NOMO-1 (cell line): ENCODE data around the gene PAQR4.
"Not testable (repeated sequence)": the region's sequence is repeated elsewhere in the genome, so short reads cannot be mapped to it uniquely, and the experiment has no call there.

Experiments
- DNase-seq, 2 experiments: peaks; one replicate each; lab custom pipeline; 2025; ENCODE audit not compliant: unreplicated experiment in 2 of 2; lab: John Stamatoyannopoulos, UW

The PAQR4 gene

GRCh38 chr16:2968738-2969544 is at the start of gene PAQR4:
PAQR4 (plus strand) TSS chr16:2969348; CDS start chr16:2969675, 327 bp downstream.
- DNase-seq, result peak; percentile 88 to 95

- DNase-seq, result peak in 1 of 2 experiments; percentile 41
Observed at GRCh38 chr16:2919511-2920255, 49.5 kb upstream of the PAQR4 start.

- DNase-seq, result no peak
Observed at GRCh38 chr16:2923481-2923880, 45.7 kb upstream of the PAQR4 start.

- no peak for DNase-seq
Observed at GRCh38 chr16:2924901-2925755, 44.0 kb upstream of the PAQR4 start.

- no peak for DNase-seq
Observed at GRCh38 chr16:2925951-2926649, 43.0 kb upstream of the PAQR4 start.

- no peak for DNase-seq
Observed at GRCh38 chr16:2926650-2926999, 42.5 kb upstream of the PAQR4 start.

GRCh38 chr16:2927010-2927646 is 42.0 kb upstream of the PAQR4 start:
- DNase-seq, result peak; percentile 77 to 79

- DNase-seq, result not testable (repeated sequence)
Observed at GRCh38 chr16:2928151-2928550, 41.0 kb upstream of the PAQR4 start.

GRCh38 chr16:2928796-2929195 is 40.4 kb upstream of the PAQR4 start:
- DNase-seq, result no peak

GRCh38 chr16:2929693-2930092 is 39.5 kb upstream of the PAQR4 start:
- no peak for DNase-seq

GRCh38 chr16:2930236-2930635 is 38.9 kb upstream of the PAQR4 start:
- DNase-seq, result no peak

- DNase-seq, result not testable (repeated sequence)
Observed at GRCh38 chr16:2931231-2931914, 37.8 kb upstream of the PAQR4 start.

GRCh38 chr16:2933136-2933535 is 36.0 kb upstream of the PAQR4 start:
- DNase-seq, result no peak

- no peak for DNase-seq
Observed at GRCh38 chr16:2933701-2934100, 35.4 kb upstream of the PAQR4 start.

GRCh38 chr16:2934450-2934849 is 34.7 kb upstream of the PAQR4 start:
- no peak for DNase-seq

- DNase-seq, result no peak
Observed at GRCh38 chr16:2936436-2937011, 32.6 kb upstream of the PAQR4 start.

- no peak for DNase-seq
Observed at GRCh38 chr16:2937170-2937569, 32.0 kb upstream of the PAQR4 start.

GRCh38 chr16:2938206-2938605 is 30.9 kb upstream of the PAQR4 start:
- no peak for DNase-seq

GRCh38 chr16:2939968-2940367 is 29.2 kb upstream of the PAQR4 start:
- no peak for DNase-seq
